H4 (cell line): ENCODE results near the gene ZNF366. TPM values are rescaled to one million over a fixed set of nuclear protein-coding genes. Genes with fewer than 3 reads are reported as not detected.
A peak's percentile ranks its signal among the peaks of the same experiment; 100 is the strongest.
"Not testable (repeated sequence)": the region's sequence is repeated elsewhere in the genome, so short reads cannot be mapped to it uniquely, and the experiment has no call there.

Experiments used
- DNase-seq: peaks from one replicate; pipeline ENCODE4 v3.0.0-alpha.2; 2015; ENCODE audit warnings: low spot score
- total RNA-seq: library from RNA; depleted of rRNA; stranded (reverse); fragments of >200 nt; shearing (Covaris generic); gene quantifications from 2 replicates; pipeline ENCODE4 v1.2.3, GENCODE V29; 2014; rRNA removed

Gene ZNF366
- total RNA-seq, 1 experiment from 2014 or later, result not detected

GRCh38 chr5:72407541-72407940 is 99.7 kb downstream of the ZNF366 start:
- DNase-seq, result no peak

- DNase-seq, result no peak
Observed at GRCh38 chr5:72407078-72407477, 100.1 kb downstream of the ZNF366 start.

GRCh38 chr5:72404771-72405170 is 102.4 kb downstream of the ZNF366 start:
- not testable (repeated sequence) for DNase-seq

- no peak for DNase-seq
Observed at GRCh38 chr5:72402959-72403628, 104.1 kb downstream of the ZNF366 start.

- no peak for DNase-seq
Observed at GRCh38 chr5:72402381-72402890, 104.8 kb downstream of the ZNF366 start.

- DNase-seq, result no peak
Observed at GRCh38 chr5:72400950-72401349, 106.3 kb downstream of the ZNF366 start.

- DNase-seq, result no peak
Observed at GRCh38 chr5:72397836-72398235, 109.4 kb downstream of the ZNF366 start.

- DNase-seq, result peak; percentile 17
Observed at GRCh38 chr5:72394688-72395087, 112.5 kb downstream of the ZNF366 start.

- DNase-seq, result no peak
Observed at GRCh38 chr5:72393052-72393451, 114.2 kb downstream of the ZNF366 start.

Other genes starting within 250 kb of the ZNF366 start
- 81.2 and 88.0 TPM in 2 replicates for gene MRPS27, start 187.2 kb downstream of the ZNF366 start, total RNA-seq
- gene PTCD2, start 187.0 kb downstream of the ZNF366 start, total RNA-seq, result 9.0 and 15.4 TPM in 2 replicates